ENCODE data around the gene ARHGEF16. TPM values are rescaled to one million over a fixed set of nuclear protein-coding genes. Genes with fewer than 3 reads are reported as not detected.

Gene ARHGEF16
- polyA plus RNA-seq, 6 donors from 2014 or later, result not detected

- peaks cover 0 to 2% (median 0%) of the 10 kb centered on the region in 3 donors for H3K4me1 Mint-ChIP-seq
- peaks cover 2 to 28% (median 16%) of the 10 kb centered on the region in 7 donors for H3K9me3 Mint-ChIP-seq
- no peak overlapping the region for H3K4me3 Mint-ChIP-seq
- H3K27me3 Mint-ChIP-seq, result peaks cover 17 to 57% (median 22%) of the 10 kb centered on the region in 3 donors
- H3K36me3 Mint-ChIP-seq, result peaks cover 0 to 7% of the 10 kb centered on the region in 2 donors
- no peak for DNase-seq
- ATAC-seq (ENCODE audit: low read depth in 2 of 2), result no peak
- H3K27ac Mint-ChIP-seq, result no peak overlapping the region
Observed at GRCh38 chr1:3450202-3450863, 4.1 kb upstream of the ARHGEF16 start.

- Mint-ChIP-seq H3K4me1 (peaks cover 0 to 2% (median 0%) of the 10 kb centered on the region in 3 donors), H3K27ac (no peak overlapping the region), H3K36me3 (peaks cover 0 to 3% of the 10 kb centered on the region in 2 donors), H3K27me3 (peaks cover 17 to 62% (median 22%) of the 10 kb centered on the region in 3 donors), H3K4me3 (no peak overlapping the region), H3K9me3 (peaks cover 2 to 22% (median 11%) of the 10 kb centered on the region in 7 donors)
- ATAC-seq (ENCODE audit: low read depth in 2 of 2) (no peak), DNase-seq (no peak)
Observed at GRCh38 chr1:3450983-3451382, 3.5 kb upstream of the ARHGEF16 start.

- Mint-ChIP-seq H3K9me3 (peaks cover 2 to 11% (median 7%) of the 10 kb centered on the region in 7 donors), H3K27me3 (peaks cover 17 to 61% (median 22%) of the 10 kb centered on the region in 3 donors), H3K4me3 (peak overlapping the region in 1 of 8 donors; percentile 42), H3K27ac (no peak overlapping the region), H3K4me1 (peaks cover 0 to 2% (median 0%) of the 10 kb centered on the region in 3 donors), H3K36me3 (no peaks in the 10 kb centered on the region)
- ATAC-seq (ENCODE audit: low read depth in 2 of 2), result no peak
- no peak for DNase-seq
Observed at GRCh38 chr1:3451994-3452865, 2.2 kb upstream of the ARHGEF16 start.

GRCh38 chr1:3452866-3453175, 1.6 kb upstream of the ARHGEF16 start:
- H3K4me1 Mint-ChIP-seq, result peaks cover 0 to 2% (median 0%) of the 10 kb centered on the region in 3 donors
- peaks cover 17 to 55% (median 22%) of the 10 kb centered on the region in 3 donors for H3K27me3 Mint-ChIP-seq
- no peak overlapping the region for H3K27ac Mint-ChIP-seq
- ATAC-seq (ENCODE audit: low read depth in 2 of 2) (no peak), DNase-seq (no peak)
- H3K36me3 Mint-ChIP-seq, result no peaks in the 10 kb centered on the region
- H3K4me3 Mint-ChIP-seq, result peak overlapping the region in 1 of 8 donors; percentile 41
- peaks cover 2 to 7% (median 4%) of the 10 kb centered on the region in 7 donors for H3K9me3 Mint-ChIP-seq

GRCh38 chr1:3453203-3453761, 1.2 kb upstream of the ARHGEF16 start:
- H3K27me3 Mint-ChIP-seq, result peaks cover 17 to 50% (median 22%) of the 10 kb centered on the region in 3 donors
- peaks cover 0 to 2% (median 0%) of the 10 kb centered on the region in 3 donors for H3K4me1 Mint-ChIP-seq
- DNase-seq (peak; percentile 64), ATAC-seq (ENCODE audit: low read depth in 2 of 2) (peak; percentile 44 to 70)
- H3K9me3 Mint-ChIP-seq, result peaks cover 0 to 3% (median 0%) of the 10 kb centered on the region in 7 donors
- H3K27ac Mint-ChIP-seq, result no peak overlapping the region
- peak overlapping the region in 7 of 8 donors; percentile 57 to 83 (median 77) for H3K4me3 Mint-ChIP-seq
- H3K36me3 Mint-ChIP-seq, result no peaks in the 10 kb centered on the region

GRCh38 chr1:3454811-3455618, 550 bp downstream of the ARHGEF16 start:
- no peak for DNase-seq
- Mint-ChIP-seq H3K4me1 (peaks cover 0 to 2% (median 0%) of the 10 kb centered on the region in 3 donors), H3K4me3 (peak overlapping the region; percentile 61 to 89 (median 72)), H3K36me3 (no peaks in the 10 kb centered on the region), H3K27me3 (peaks cover 11 to 43% (median 23%) of the 10 kb centered on the region in 3 donors), H3K9me3 (no peaks in the 10 kb centered on the region), H3K27ac (peak overlapping the region in 1 of 6 donors; percentile 86)
- ATAC-seq (ENCODE audit: low read depth in 2 of 2), result peak; percentile 14 to 22

- H3K9me3 Mint-ChIP-seq, result no peaks in the 10 kb centered on the region
- H3K27ac Mint-ChIP-seq, result peak overlapping the region in 2 of 6 donors; percentile 40 to 44
Observed at GRCh38 chr1:3455670-3456448, 1.4 kb downstream of the ARHGEF16 start.

GRCh38 chr1:3456449-3456963, 2.0 kb downstream of the ARHGEF16 start:
- no peak overlapping the region for H3K27ac Mint-ChIP-seq
- peaks cover 6 to 33% (median 14%) of the 10 kb centered on the region in 3 donors for H3K27me3 Mint-ChIP-seq
- H3K4me3 Mint-ChIP-seq, result peak overlapping the region in 2 of 8 donors; percentile 7 to 61
- peaks cover 0 to 2% (median 0%) of the 10 kb centered on the region in 3 donors for H3K4me1 Mint-ChIP-seq
- H3K36me3 Mint-ChIP-seq, result no peaks in the 10 kb centered on the region
- no peak for DNase-seq
- no peaks in the 10 kb centered on the region for H3K9me3 Mint-ChIP-seq
- ATAC-seq (ENCODE audit: low read depth in 2 of 2), result no peak

More at GRCh38 chr1:3455670-3456448, 1.4 kb downstream of the ARHGEF16 start:
- no peak for ATAC-seq (ENCODE audit: low read depth in 2 of 2)
- peak overlapping the region; percentile 52 to 89 (median 72) for H3K4me3 Mint-ChIP-seq
- H3K4me1 Mint-ChIP-seq, result peaks cover 0 to 2% (median 0%) of the 10 kb centered on the region in 3 donors
- H3K27me3 Mint-ChIP-seq, result peaks cover 5 to 39% (median 19%) of the 10 kb centered on the region in 3 donors
- no peaks in the 10 kb centered on the region for H3K36me3 Mint-ChIP-seq
- DNase-seq, result no peak

- Mint-ChIP-seq H3K27ac (peak overlapping the region in 1 of 6 donors; percentile 12), H3K36me3 (no peaks in the 10 kb centered on the region), H3K9me3 (no peaks in the 10 kb centered on the region), H3K27me3 (peaks cover 4 to 29% (median 18%) of the 10 kb centered on the region in 3 donors), H3K4me1 (peaks cover 0 to 2% (median 0%) of the 10 kb centered on the region in 3 donors), H3K4me3 (peak overlapping the region in 1 of 8 donors; percentile 39)
- DNase-seq (no peak), ATAC-seq (ENCODE audit: low read depth in 2 of 2) (no peak)
Observed at GRCh38 chr1:3456964-3457909, 2.8 kb downstream of the ARHGEF16 start.

- no peak for ATAC-seq (ENCODE audit: low read depth in 2 of 2)
- Mint-ChIP-seq H3K36me3 (no peaks in the 10 kb centered on the region), H3K4me1 (peaks cover 0 to 1% (median 0%) of the 10 kb centered on the region in 3 donors), H3K27me3 (peaks cover 4 to 21% (median 18%) of the 10 kb centered on the region in 3 donors), H3K9me3 (no peaks in the 10 kb centered on the region), H3K4me3 (peak overlapping the region in 1 of 8 donors; percentile 33), H3K27ac (peak overlapping the region in 1 of 6 donors; percentile 26)
- DNase-seq, result no peak
Observed at GRCh38 chr1:3457910-3458883, 3.7 kb downstream of the ARHGEF16 start.
